HepG2 (cell line): ENCODE data around the gene RRBP1. TPM values are rescaled to one million over a fixed set of nuclear protein-coding genes. Genes with fewer than 3 reads are reported as not detected.

Experiments used
- BORCS8-MEF2B ChIP-seq: sonication (generic); formaldehyde crosslinking; IDR thresholded peaks from 2 replicates; pipeline ENCODE4 v1.8.0; 2022; ENCODE audit warnings: mild to moderate bottlenecking, missing genetic modification reagents
- HCFC1 ChIP-seq: fragments of 150-350 bp; IDR thresholded peaks from 2 replicates; pipeline ENCODE4 v1.6.1; 2014; ENCODE audit warnings: low read depth, low read length
- HOXA9 ChIP-seq: sonication (generic); formaldehyde crosslinking; IDR thresholded peaks from 2 replicates; pipeline ENCODE4 v1.8.1; 2022; ENCODE audit warnings: missing genetic modification reagents, mild to moderate bottlenecking, moderate library complexity, borderline replicate concordance
- HOXD1 ChIP-seq: sonication (generic); formaldehyde crosslinking; IDR thresholded peaks from 2 replicates; pipeline ENCODE4 v1.5.0; 2020; ENCODE audit warnings: missing genetic modification reagents
- NFE2 ChIP-seq: sonication (generic); formaldehyde crosslinking; IDR thresholded peaks from 2 replicates; pipeline ENCODE4 v1.4.0; 2020; ENCODE audit warnings: missing genetic modification reagents
- PCBP1 ChIP-seq: fragments of 200-400 bp; formaldehyde crosslinking; IDR thresholded peaks from 2 replicates; pipeline ENCODE4 v1.6.1; 2017; ENCODE audit warnings: mild to moderate bottlenecking, low read depth, low read length, borderline replicate concordance
- RFX1 ChIP-seq: fragments of 450-650 bp; IDR thresholded peaks from 2 replicates; pipeline ENCODE4 v1.6.1; 2017
- SP2 ChIP-seq: sonication (generic); formaldehyde crosslinking; IDR thresholded peaks from 2 replicates; pipeline ENCODE4 v1.5.1; 2020; ENCODE audit warnings: mild to moderate bottlenecking, missing genetic modification reagents
- SRSF1 ChIP-seq: fragments of 200-400 bp; formaldehyde crosslinking; optimal IDR thresholded peaks from 2 replicates; pipeline ENCODE3; 2017; ENCODE audit warnings: mild to moderate bottlenecking, low read depth, low read length, moderate library complexity
- TSC22D2 ChIP-seq: sonication (generic); formaldehyde crosslinking; IDR thresholded peaks from 2 replicates; pipeline ENCODE4 v1.5.1; 2020; ENCODE audit warnings: missing genetic modification reagents, mild to moderate bottlenecking, borderline replicate concordance
- ZFP90 ChIP-seq: sonication (generic); formaldehyde crosslinking; IDR thresholded peaks from 2 replicates; pipeline ENCODE4 v1.8.0; 2022; ENCODE audit warnings: missing genetic modification reagents, mild to moderate bottlenecking, inconsistent platforms, borderline replicate concordance
- polyA plus RNA-seq, 8 experiments: library from polyadenylated mRNA; depleted of rRNA in 3 of 8; stranded (reverse) in 7 of 8; unstranded in 1 of 8; fragments of >200 nt; fragmentation: Illumina TruSeq in 4 of 8; extraction: Trizol in 4 of 8; gene quantifications; 2 replicates each; pipeline versions ENCODE4 v1.2.1 to v1.2.3, GENCODE V29; 2011 to 2016; ENCODE audit warnings: low read depth in 4 of 8, missing spikeins in 1 of 8, mixed read lengths in 1 of 8; ENCODE audit not compliant: insufficient read depth in 1 of 8
- total RNA-seq, 5 experiments: library from RNA; depleted of rRNA; stranded (reverse); fragments of >200 nt; fragmentation: Illumina TruSeq; extraction: Trizol; gene quantifications; 2 replicates each; pipeline ENCODE4 v1.2.3, GENCODE V29; 2016; ENCODE audit warnings: low read depth in 1 of 5
- TF ChIP-seq, protein P1 (sequence below): sonication (generic); formaldehyde crosslinking; IDR thresholded peaks from 2 replicates; pipeline ENCODE4 v1.5.0; 2020; ENCODE audit warnings: mild to moderate bottlenecking, missing genetic modification reagents, borderline replicate concordance
- TF ChIP-seq, protein P2 (sequence below): sonication (generic); formaldehyde crosslinking; IDR thresholded peaks from 2 replicates; pipeline ENCODE4 v1.8.1; 2022; ENCODE audit warnings: low read depth, mild to moderate bottlenecking, missing genetic modification reagents
- TF ChIP-seq, protein P3 (sequence below): sonication (generic); formaldehyde crosslinking; IDR thresholded peaks from 2 replicates; pipeline ENCODE4 v1.8.0; 2022; ENCODE audit warnings: low read depth, missing genetic modification reagents
- TF ChIP-seq, protein P4 (sequence below): sonication (generic); formaldehyde crosslinking; IDR thresholded peaks from 2 replicates; pipeline ENCODE4 v1.5.0; 2020; ENCODE audit warnings: mild to moderate bottlenecking, missing genetic modification reagents

Gene RRBP1
- total and polyA plus RNA-seq, 2 of the 13 experiments (the other 11 are each of a cell fraction or from before 2014, with no cell fraction given) = 150 to 222 TPM

DNA sequence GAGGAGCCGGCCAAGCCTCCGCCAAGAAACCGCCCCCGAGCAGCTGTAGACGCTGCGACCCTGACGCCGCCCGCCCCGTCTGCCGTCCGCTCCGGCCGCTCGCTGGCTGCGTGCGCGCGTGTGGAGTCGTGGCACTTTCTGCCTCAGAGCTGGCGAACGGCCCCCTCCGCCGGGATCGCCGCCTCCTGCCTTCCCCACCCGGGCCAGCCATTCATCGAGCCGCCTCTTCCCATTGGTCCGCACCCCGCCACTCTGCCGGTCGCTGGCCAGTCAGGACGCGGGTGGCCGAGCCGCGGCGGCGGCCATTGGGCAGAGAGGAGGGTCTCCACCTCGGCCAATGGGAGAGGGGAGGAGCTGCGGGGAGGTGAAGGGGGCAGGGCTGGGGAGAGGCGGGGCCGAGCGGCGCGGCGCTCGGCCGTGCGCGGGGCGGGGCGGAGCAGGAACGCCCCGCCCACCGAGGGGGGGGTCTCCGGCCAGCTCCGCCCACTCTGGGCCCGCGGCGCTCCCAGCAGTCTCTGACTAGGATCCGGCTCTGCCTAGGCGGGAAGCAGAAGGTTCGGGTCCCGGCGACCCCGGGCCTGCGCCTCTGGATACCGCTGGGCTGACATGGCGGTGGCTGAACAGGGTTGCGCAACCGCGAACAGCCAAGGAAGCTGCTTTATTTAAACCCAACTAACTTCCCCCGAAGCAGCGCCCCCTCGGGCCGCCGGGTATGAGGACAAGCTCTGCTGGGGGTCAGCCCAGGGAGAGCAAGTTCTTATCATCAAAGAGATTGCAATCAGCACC, at the start of gene RRBP1 (continued):
- TF ChIP-seq, protein P1, sequence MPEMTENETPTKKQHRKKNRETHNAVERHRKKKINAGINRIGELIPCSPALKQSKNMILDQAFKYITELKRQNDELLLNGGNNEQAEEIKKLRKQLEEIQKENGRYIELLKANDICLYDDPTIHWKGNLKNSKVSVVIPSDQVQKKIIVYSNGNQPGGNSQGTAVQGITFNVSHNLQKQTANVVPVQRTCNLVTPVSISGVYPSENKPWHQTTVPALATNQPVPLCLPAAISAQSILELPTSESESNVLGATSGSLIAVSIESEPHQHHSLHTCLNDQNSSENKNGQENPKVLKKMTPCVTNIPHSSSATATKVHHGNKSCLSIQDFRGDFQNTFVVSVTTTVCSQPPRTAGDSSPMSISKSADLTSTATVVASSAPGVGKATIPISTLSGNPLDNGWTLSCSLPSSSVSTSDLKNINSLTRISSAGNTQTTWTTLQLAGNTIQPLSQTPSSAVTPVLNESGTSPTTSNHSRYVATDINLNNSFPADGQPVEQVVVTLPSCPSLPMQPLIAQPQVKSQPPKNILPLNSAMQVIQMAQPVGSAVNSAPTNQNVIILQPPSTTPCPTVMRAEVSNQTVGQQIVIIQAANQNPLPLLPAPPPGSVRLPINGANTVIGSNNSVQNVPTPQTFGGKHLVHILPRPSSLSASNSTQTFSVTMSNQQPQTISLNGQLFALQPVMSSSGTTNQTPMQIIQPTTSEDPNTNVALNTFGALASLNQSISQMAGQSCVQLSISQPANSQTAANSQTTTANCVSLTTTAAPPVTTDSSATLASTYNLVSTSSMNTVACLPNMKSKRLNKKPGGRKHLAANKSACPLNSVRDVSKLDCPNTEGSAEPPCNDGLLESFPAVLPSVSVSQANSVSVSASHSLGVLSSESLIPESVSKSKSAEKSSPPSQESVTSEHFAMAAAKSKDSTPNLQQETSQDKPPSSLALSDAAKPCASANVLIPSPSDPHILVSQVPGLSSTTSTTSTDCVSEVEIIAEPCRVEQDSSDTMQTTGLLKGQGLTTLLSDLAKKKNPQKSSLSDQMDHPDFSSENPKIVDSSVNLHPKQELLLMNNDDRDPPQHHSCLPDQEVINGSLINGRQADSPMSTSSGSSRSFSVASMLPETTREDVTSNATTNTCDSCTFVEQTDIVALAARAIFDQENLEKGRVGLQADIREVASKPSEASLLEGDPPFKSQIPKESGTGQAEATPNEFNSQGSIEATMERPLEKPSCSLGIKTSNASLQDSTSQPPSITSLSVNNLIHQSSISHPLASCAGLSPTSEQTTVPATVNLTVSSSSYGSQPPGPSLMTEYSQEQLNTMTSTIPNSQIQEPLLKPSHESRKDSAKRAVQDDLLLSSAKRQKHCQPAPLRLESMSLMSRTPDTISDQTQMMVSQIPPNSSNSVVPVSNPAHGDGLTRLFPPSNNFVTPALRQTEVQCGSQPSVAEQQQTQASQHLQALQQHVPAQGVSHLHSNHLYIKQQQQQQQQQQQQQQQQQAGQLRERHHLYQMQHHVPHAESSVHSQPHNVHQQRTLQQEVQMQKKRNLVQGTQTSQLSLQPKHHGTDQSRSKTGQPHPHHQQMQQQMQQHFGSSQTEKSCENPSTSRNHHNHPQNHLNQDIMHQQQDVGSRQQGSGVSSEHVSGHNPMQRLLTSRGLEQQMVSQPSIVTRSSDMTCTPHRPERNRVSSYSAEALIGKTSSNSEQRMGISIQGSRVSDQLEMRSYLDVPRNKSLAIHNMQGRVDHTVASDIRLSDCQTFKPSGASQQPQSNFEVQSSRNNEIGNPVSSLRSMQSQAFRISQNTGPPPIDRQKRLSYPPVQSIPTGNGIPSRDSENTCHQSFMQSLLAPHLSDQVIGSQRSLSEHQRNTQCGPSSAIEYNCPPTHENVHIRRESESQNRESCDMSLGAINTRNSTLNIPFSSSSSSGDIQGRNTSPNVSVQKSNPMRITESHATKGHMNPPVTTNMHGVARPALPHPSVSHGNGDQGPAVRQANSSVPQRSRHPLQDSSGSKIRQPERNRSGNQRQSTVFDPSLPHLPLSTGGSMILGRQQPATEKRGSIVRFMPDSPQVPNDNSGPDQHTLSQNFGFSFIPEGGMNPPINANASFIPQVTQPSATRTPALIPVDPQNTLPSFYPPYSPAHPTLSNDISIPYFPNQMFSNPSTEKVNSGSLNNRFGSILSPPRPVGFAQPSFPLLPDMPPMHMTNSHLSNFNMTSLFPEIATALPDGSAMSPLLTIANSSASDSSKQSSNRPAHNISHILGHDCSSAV = no peak
- TF ChIP-seq, protein P2, sequence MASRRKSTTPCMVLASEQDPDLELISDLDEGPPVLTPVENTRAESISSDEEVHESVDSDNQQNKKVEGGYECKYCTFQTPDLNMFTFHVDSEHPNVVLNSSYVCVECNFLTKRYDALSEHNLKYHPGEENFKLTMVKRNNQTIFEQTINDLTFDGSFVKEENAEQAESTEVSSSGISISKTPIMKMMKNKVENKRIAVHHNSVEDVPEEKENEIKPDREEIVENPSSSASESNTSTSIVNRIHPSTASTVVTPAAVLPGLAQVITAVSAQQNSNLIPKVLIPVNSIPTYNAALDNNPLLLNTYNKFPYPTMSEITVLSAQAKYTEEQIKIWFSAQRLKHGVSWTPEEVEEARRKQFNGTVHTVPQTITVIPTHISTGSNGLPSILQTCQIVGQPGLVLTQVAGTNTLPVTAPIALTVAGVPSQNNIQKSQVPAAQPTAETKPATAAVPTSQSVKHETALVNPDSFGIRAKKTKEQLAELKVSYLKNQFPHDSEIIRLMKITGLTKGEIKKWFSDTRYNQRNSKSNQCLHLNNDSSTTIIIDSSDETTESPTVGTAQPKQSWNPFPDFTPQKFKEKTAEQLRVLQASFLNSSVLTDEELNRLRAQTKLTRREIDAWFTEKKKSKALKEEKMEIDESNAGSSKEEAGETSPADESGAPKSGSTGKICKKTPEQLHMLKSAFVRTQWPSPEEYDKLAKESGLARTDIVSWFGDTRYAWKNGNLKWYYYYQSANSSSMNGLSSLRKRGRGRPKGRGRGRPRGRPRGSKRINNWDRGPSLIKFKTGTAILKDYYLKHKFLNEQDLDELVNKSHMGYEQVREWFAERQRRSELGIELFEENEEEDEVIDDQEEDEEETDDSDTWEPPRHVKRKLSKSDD (CRISPR knock-in tag) = no peak
- TF ChIP-seq, protein P3, sequence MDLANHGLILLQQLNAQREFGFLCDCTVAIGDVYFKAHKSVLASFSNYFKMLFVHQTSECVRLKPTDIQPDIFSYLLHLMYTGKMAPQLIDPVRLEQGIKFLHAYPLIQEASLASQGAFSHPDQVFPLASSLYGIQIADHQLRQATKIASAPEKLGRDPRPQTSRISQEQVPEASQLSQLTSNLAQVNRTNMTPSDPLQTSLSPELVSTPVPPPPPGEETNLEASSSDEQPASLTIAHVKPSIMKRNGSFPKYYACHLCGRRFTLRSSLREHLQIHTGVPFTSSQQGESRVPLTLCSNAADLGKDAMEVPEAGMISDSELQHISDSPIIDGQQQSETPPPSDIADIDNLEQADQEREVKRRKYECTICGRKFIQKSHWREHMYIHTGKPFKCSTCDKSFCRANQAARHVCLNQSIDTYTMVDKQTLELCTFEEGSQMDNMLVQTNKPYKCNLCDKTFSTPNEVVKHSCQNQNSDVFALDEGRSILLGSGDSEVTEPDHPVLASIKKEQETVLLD (CRISPR knock-in tag) = peak; percentile 81; the same call in 1 of the 2 replicates
- TF ChIP-seq, protein P4, sequence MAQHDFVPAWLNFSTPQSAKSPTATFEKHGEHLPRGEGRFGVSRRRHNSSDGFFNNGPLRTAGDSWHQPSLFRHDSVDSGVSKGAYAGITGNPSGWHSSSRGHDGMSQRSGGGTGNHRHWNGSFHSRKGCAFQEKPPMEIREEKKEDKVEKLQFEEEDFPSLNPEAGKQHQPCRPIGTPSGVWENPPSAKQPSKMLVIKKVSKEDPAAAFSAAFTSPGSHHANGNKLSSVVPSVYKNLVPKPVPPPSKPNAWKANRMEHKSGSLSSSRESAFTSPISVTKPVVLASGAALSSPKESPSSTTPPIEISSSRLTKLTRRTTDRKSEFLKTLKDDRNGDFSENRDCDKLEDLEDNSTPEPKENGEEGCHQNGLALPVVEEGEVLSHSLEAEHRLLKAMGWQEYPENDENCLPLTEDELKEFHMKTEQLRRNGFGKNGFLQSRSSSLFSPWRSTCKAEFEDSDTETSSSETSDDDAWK (CRISPR knock-in tag) = no peak
- TF ChIP-seq SRSF1 = no peak
- peak; percentile 89 for TF ChIP-seq HOXD1
- peak; percentile 73; the same call in 1 of the 2 replicates for TF ChIP-seq PCBP1
- TF ChIP-seq BORCS8-MEF2B = peak; percentile 82
- no peak for TF ChIP-seq RFX1
- peak; percentile 83 for TF ChIP-seq ZFP90 (CRISPR knock-in tag)
- no peak for TF ChIP-seq NFE2
- peak; percentile 99 for TF ChIP-seq SP2
- TF ChIP-seq HCFC1 = 0 out of 2 replicates have a peak, but pooled peaks have one; percentile 16
- peak; percentile 79; the same call in 1 of the 2 replicates for TF ChIP-seq HOXA9 (CRISPR knock-in tag)
- TF ChIP-seq TSC22D2 (CRISPR knock-in tag) = peak; percentile 93
